SK-N-SH treated with all-trans-retinoic acid at 6 μM for 48 hours (cell line): ENCODE measurements around the gene CFAP107.

Experiments
- ARNTL ChIP-seq: fragments of 450-650 bp; formaldehyde crosslinking; IDR thresholded peaks from 2 replicates; pipeline ENCODE4 v1.5.0; 2020; ENCODE audit warnings: low read depth, mild to moderate bottlenecking, moderate library complexity, borderline replicate concordance
- BACH2 ChIP-seq: fragments of 250-450 bp; sonication (Bioruptor Pico); IDR thresholded peaks from 2 replicates; pipeline ENCODE4 v1.9.0; 2021; ENCODE audit warnings: mild to moderate bottlenecking, borderline replicate concordance
- CREB5 ChIP-seq: fragments of 250-450 bp; sonication (Bioruptor Pico); IDR thresholded peaks from 2 replicates; pipeline ENCODE4 v1.5.1; 2020; ENCODE audit warnings: low read depth, mild to moderate bottlenecking, moderate library complexity
- CSDC2 ChIP-seq: fragments of 250-450 bp; sonication (Bioruptor Pico); IDR thresholded peaks from 2 replicates; pipeline ENCODE4 v1.5.0; 2020; ENCODE audit warnings: mild to moderate bottlenecking, moderate library complexity
- CSRNP3 ChIP-seq: fragments of 250-450 bp; sonication (Bioruptor Pico); IDR thresholded peaks from 2 replicates; pipeline ENCODE4 v1.5.1; 2021; ENCODE audit warnings: mild to moderate bottlenecking, moderate library complexity
- GLIS3 ChIP-seq: fragments of 250-450 bp; sonication (Bioruptor Pico); IDR thresholded peaks from 2 replicates; pipeline ENCODE4 v1.5.0; 2020; ENCODE audit warnings: mild to moderate bottlenecking, moderate library complexity
- ISL1 ChIP-seq: fragments of 250-450 bp; sonication (Bioruptor Pico); IDR thresholded peaks from 2 replicates; pipeline ENCODE4 v2.1.2; 2022; ENCODE audit warnings: mild to moderate bottlenecking, moderate library complexity
- OSR1 ChIP-seq: fragments of 250-450 bp; sonication (Bioruptor Pico); IDR thresholded peaks from 2 replicates; pipeline ENCODE4 v1.8.0; 2022; ENCODE audit warnings: moderate library complexity, mild to moderate bottlenecking, inconsistent platforms
- PATZ1 ChIP-seq: fragments of 250-450 bp; sonication (Bioruptor Pico); IDR thresholded peaks from 2 replicates; pipeline ENCODE4 v1.8.0; 2020; ENCODE audit warnings: mild to moderate bottlenecking, moderate library complexity, borderline replicate concordance
- RARB ChIP-seq: fragments of 250-450 bp; sonication (Bioruptor Pico); IDR thresholded peaks from 2 replicates; pipeline ENCODE4 v1.8.0; 2021; ENCODE audit warnings: mild to moderate bottlenecking, moderate library complexity
- SNAI2 ChIP-seq: fragments of 250-450 bp; sonication (Bioruptor Pico); IDR thresholded peaks from 2 replicates; pipeline ENCODE4 v1.5.0; 2020; ENCODE audit warnings: mild to moderate bottlenecking, moderate library complexity
- TOX ChIP-seq: fragments of 250-450 bp; sonication (Bioruptor Pico); IDR thresholded peaks from 2 replicates; pipeline ENCODE4 v1.8.0; 2021; ENCODE audit warnings: mild to moderate bottlenecking, moderate library complexity, borderline replicate concordance
- ZFP30 ChIP-seq: fragments of 450-650 bp; formaldehyde crosslinking; IDR thresholded peaks from 2 replicates; pipeline ENCODE4 v1.5.0; 2022; ENCODE audit warnings: mild to moderate bottlenecking, moderate library complexity
- ZNF70 ChIP-seq: fragments of 450-650 bp; formaldehyde crosslinking; IDR thresholded peaks from 2 replicates; pipeline ENCODE4 v1.5.0; 2020; ENCODE audit warnings: mild to moderate bottlenecking, moderate library complexity

- TF ChIP-seq TOX (CRISPR knock-in tag) (no peak), ZFP30 (CRISPR knock-in tag) (no peak), RARB (CRISPR knock-in tag) (no peak), CSRNP3 (CRISPR knock-in tag) (no peak), ISL1 (no peak), SNAI2 (no peak), CREB5 (CRISPR knock-in tag) (no peak), PATZ1 (CRISPR knock-in tag) (no peak), ARNTL (CRISPR knock-in tag) (no peak), GLIS3 (CRISPR knock-in tag) (no peak), CSDC2 (CRISPR knock-in tag) (no peak), OSR1 (no peak), BACH2 (CRISPR knock-in tag) (no peak), ZNF70 (CRISPR knock-in tag) (no peak)
Observed at GRCh38 chr1:12776801-12777557, 31.0 kb downstream of the CFAP107 start.
